Small intestine (tissue), 7 donors: ENCODE data around the gene LRRC9. TPM values are rescaled to one million over a fixed set of nuclear protein-coding genes. Genes with fewer than 3 reads are reported as not detected.
A peak's percentile ranks its signal among the peaks of the same experiment; 100 is the strongest.
"Not testable (repeated sequence)": the region's sequence is repeated elsewhere in the genome, so short reads cannot be mapped to it uniquely, and the experiment has no call there.

Experiments
- DNase-seq, 2 donors: peaks; one replicate each; pipeline versions ENCODE4 v3.0.0 to v3.0.0-alpha.2; 2013
- FAIRE-seq: peaks from 2 replicates; lab custom pipeline; 2012; peaks lifted over from hg19 to GRCh38; lab: Jason Lieb, UNC
- H3K27ac ChIP-seq, 3 donors: one replicate each; pipeline ENCODE4 v1.5.1; 2013; ENCODE audit warnings: low read length in 2 of 3, mild to moderate bottlenecking in 2 of 3, control low read depth in 1 of 3, inconsistent platforms in 1 of 3, low read depth in 1 of 3, moderate library complexity in 1 of 3
- H3K27me3 ChIP-seq, 3 donors: one replicate each; pipeline ENCODE4 v1.6.1; 2013; ENCODE audit warnings: low read length in 3 of 3, inconsistent platforms in 1 of 3; ENCODE audit not compliant: control insufficient read depth in 3 of 3, insufficient read depth in 3 of 3
- H3K36me3 ChIP-seq, 3 donors: one replicate each; pipeline ENCODE4 v1.6.1; 2013; ENCODE audit warnings: low read length in 3 of 3, inconsistent platforms in 1 of 3, low read depth in 1 of 3, mild to moderate bottlenecking in 1 of 3, moderate library complexity in 1 of 3; ENCODE audit not compliant: control insufficient read depth in 3 of 3, insufficient read depth in 2 of 3
- H3K4me1 ChIP-seq, 3 donors: one replicate each; pipeline ENCODE4 v1.6.1; 2013; ENCODE audit warnings: low read length in 2 of 3, inconsistent platforms in 1 of 3, low read depth in 1 of 3, mild to moderate bottlenecking in 1 of 3, moderate library complexity in 1 of 3; ENCODE audit not compliant: control insufficient read depth in 3 of 3, insufficient read depth in 2 of 3
- H3K4me3 ChIP-seq, 3 donors: one replicate each; pipeline ENCODE4 v1.5.1; 2013; ENCODE audit warnings: low read length in 3 of 3, control low read depth in 1 of 3, inconsistent platforms in 1 of 3, low read depth in 1 of 3, mild to moderate bottlenecking in 1 of 3, moderate library complexity in 1 of 3
- H3K9me3 ChIP-seq, 2 donors: one replicate each; pipeline ENCODE4 v1.6.1; 2013; ENCODE audit warnings: low read depth in 1 of 2, low read length in 1 of 2; ENCODE audit not compliant: control insufficient read depth in 2 of 2, insufficient read depth in 1 of 2
- WGBS, 3 donors: extraction: QIAGEN DNeasy Blood & Tissue Kit; methylation state at CpG; one replicate each; pipeline ENCODE4 v1.1.7; 2013; 5-methylcytosine and 5-hydroxymethylcytosine counted together
- polyA plus RNA-seq, 4 donors: library from polyadenylated mRNA; stranded (reverse) in 3 of 4; unstranded in 1 of 4; fragments of 200-250 nt in 3 of 4; fragments of 120-200 nt in 1 of 4; gene quantifications; one replicate each; pipeline versions ENCODE4 v1.2.1 to v1.2.3, GENCODE V29; 2013
- donor health status: healthy with polysubstance abuse.
- donor health status: control.
- donor health status: control.
- donor health status: Bipolar disorder and iron deficiency.
- donor health status: healthy.

LRRC9 gene
- polyA plus RNA-seq, 4 donors, result 0.32 TPM; not detected in 3

- Histone ChIP-seq H3K9me3 (no peaks in the 10 kb centered on the region), H3K4me3 (no peak overlapping the region), H3K36me3 (peaks cover 3 to 6% (median 3%) of the 10 kb centered on the region in 3 donors), H3K4me1 (peaks cover 0 to 10% (median 0%) of the 10 kb centered on the region in 3 donors), H3K27ac (no peak overlapping the region), H3K27me3 (no peaks in the 10 kb centered on the region)
- FAIRE-seq, result no peak
- DNase-seq, result no peak
Measured at GRCh38 chr14:60095231-60095630, 175.3 kb downstream of the LRRC9 start.

GRCh38 chr14:60095781-60096450, 176.0 kb downstream of the LRRC9 start:
- Histone ChIP-seq H3K4me1 (peaks cover 0 to 10% (median 0%) of the 10 kb centered on the region in 3 donors), H3K27me3 (no peaks in the 10 kb centered on the region), H3K36me3 (peaks cover 3 to 6% (median 3%) of the 10 kb centered on the region in 3 donors), H3K4me3 (no peak overlapping the region), H3K9me3 (no peaks in the 10 kb centered on the region), H3K27ac (no peak overlapping the region)
- FAIRE-seq, result no peak
- 49 to 53% (median 50%) methylated on average over 3 of the region's 3 CpGs for WGBS, 3 donors
- peak in 1 of 2 donors; percentile 37 for DNase-seq

GRCh38 chr14:60097974-60098373, 178.0 kb downstream of the LRRC9 start:
- H3K4me3 ChIP-seq, result no peak overlapping the region
- DNase-seq (no peak), FAIRE-seq (no peak)
- peaks cover 3 to 6% (median 3%) of the 10 kb centered on the region in 3 donors for H3K36me3 ChIP-seq
- no peaks in the 10 kb centered on the region for H3K27me3 ChIP-seq
- no peaks in the 10 kb centered on the region for H3K9me3 ChIP-seq
- WGBS, 3 donors, result 93 to 99% (median 95%) methylated on average over 6 of the region's 6 CpGs
- no peak overlapping the region for H3K27ac ChIP-seq
- peaks cover 0 to 10% (median 0%) of the 10 kb centered on the region in 3 donors for H3K4me1 ChIP-seq

GRCh38 chr14:60099855-60100254, 179.9 kb downstream of the LRRC9 start:
- not testable (repeated sequence) for DNase-seq, H3K36me3 ChIP-seq, H3K27ac ChIP-seq, H3K4me1 ChIP-seq, H3K27me3 ChIP-seq, FAIRE-seq, H3K9me3 ChIP-seq, H3K4me3 ChIP-seq
- 94 to 97% (median 95%) methylated on average over 7 of the region's 7 CpGs for WGBS, 3 donors

- H3K36me3 ChIP-seq, result peaks cover 3 to 6% (median 3%) of the 10 kb centered on the region in 3 donors
- no peak overlapping the region for H3K27ac ChIP-seq
- no peaks in the 10 kb centered on the region for H3K4me1 ChIP-seq
- DNase-seq (no peak), FAIRE-seq (no peak)
- no peak overlapping the region for H3K4me3 ChIP-seq
- no peaks in the 10 kb centered on the region for H3K9me3 ChIP-seq
- 91 to 93% (median 93%) methylated on average over 1 of the region's 1 CpG for WGBS, 3 donors
- no peaks in the 10 kb centered on the region for H3K27me3 ChIP-seq
Measured at GRCh38 chr14:60101786-60102185, 181.8 kb downstream of the LRRC9 start.

GRCh38 chr14:60102389-60102788, 182.4 kb downstream of the LRRC9 start:
- H3K27ac ChIP-seq, result no peak overlapping the region
- no peak for DNase-seq
- H3K36me3 ChIP-seq, result peaks cover 3 to 6% (median 3%) of the 10 kb centered on the region in 3 donors
- FAIRE-seq, result no peak
- H3K9me3 ChIP-seq, result no peaks in the 10 kb centered on the region
- WGBS, 3 donors, result 56 to 83% (median 73%) methylated on average over 2 of the region's 2 CpGs
- no peaks in the 10 kb centered on the region for H3K27me3 ChIP-seq
- H3K4me3 ChIP-seq, result no peak overlapping the region
- H3K4me1 ChIP-seq, result no peaks in the 10 kb centered on the region

- DNase-seq (no peak), FAIRE-seq (no peak)
- 58 to 81% (median 73%) methylated on average over 2 of the region's 2 CpGs for WGBS, 3 donors
- no peaks in the 10 kb centered on the region for H3K4me1 ChIP-seq
- H3K27ac ChIP-seq, result no peak overlapping the region
- H3K27me3 ChIP-seq, result no peaks in the 10 kb centered on the region
- H3K36me3 ChIP-seq, result peaks cover 0 to 3% (median 2%) of the 10 kb centered on the region in 3 donors
- H3K9me3 ChIP-seq, result no peaks in the 10 kb centered on the region
- no peak overlapping the region for H3K4me3 ChIP-seq
Measured at GRCh38 chr14:60106339-60106738, 186.4 kb downstream of the LRRC9 start.

GRCh38 chr14:60107477-60107876, 187.5 kb downstream of the LRRC9 start:
- H3K36me3 ChIP-seq, result peaks cover 0 to 3% (median 2%) of the 10 kb centered on the region in 3 donors
- H3K27me3 ChIP-seq, result no peaks in the 10 kb centered on the region
- WGBS, 3 donors, result 79 to 89% (median 86%) methylated on average over 4 of the region's 4 CpGs
- no peaks in the 10 kb centered on the region for H3K4me1 ChIP-seq
- FAIRE-seq, result no peak
- no peak overlapping the region for H3K27ac ChIP-seq
- H3K4me3 ChIP-seq, result no peak overlapping the region
- H3K9me3 ChIP-seq, result no peaks in the 10 kb centered on the region
- no peak for DNase-seq

- FAIRE-seq, result peak; percentile 87
- 86 to 94% (median 92%) methylated on average over 2 of the region's 2 CpGs for WGBS, 3 donors
Measured at GRCh38 chr14:60111732-60112131, 191.8 kb downstream of the LRRC9 start.

More at GRCh38 chr14:60111732-60112131, 191.8 kb downstream of the LRRC9 start:
- no peak overlapping the region for H3K27ac ChIP-seq
- no peaks in the 10 kb centered on the region for H3K9me3 ChIP-seq
- peaks cover 2 to 5% (median 3%) of the 10 kb centered on the region in 3 donors for H3K36me3 ChIP-seq
- H3K4me3 ChIP-seq, result no peak overlapping the region
- DNase-seq, result no peak
- no peaks in the 10 kb centered on the region for H3K4me1 ChIP-seq
- no peaks in the 10 kb centered on the region for H3K27me3 ChIP-seq
